GM18517 (cell line): ENCODE measurements around the gene ANO10.

Experiments
- ATAC-seq: cut with Tn5 transposase; IDR thresholded peaks from one replicate; pipeline ENCODE4 v1.9.1; 2021; ENCODE audit warnings: mild to moderate bottlenecking, moderate library complexity; ENCODE audit not compliant: unreplicated experiment

The ANO10 gene

DNA sequence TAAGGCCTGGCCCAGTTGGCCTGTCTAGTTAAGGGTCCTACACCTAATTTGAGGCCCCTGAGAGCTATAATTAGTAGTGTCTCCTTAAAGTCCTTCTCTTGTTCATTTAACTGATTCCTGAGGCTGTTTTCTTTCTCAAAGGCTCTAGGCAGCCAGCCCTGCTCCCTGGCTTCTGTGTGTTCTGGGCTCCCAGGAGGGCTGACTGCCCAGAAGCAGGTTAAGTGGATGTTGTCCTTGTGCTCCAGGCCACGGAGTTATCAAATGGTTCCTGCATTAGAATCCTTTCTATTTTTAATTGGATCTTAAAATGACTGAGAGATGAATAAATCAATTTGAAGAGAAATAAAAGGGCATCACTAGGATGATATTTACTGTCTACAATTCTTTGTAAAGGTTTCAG, 195.4 kb downstream of the ANO10 start:
- ATAC-seq, result no peak

DNA sequence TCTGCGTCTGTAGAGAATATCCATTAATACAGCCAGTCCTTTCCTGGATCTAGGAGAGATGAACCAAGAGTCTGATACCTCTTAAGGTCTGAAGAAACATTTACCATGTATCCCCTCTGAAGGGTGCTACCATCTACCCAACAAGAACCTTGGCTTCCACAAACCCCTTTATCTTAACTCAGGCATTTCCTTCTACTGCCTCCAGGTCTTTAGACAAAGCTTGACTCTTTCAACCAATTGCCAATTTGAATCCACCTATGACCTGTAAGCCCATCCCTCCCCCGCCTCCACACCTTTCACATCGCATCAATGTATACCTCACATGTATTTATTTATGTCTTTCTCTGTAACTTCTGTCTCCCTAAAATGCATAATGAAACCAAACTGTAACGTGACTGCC, 196.0 kb downstream of the ANO10 start:
- ATAC-seq, result no peak

DNA sequence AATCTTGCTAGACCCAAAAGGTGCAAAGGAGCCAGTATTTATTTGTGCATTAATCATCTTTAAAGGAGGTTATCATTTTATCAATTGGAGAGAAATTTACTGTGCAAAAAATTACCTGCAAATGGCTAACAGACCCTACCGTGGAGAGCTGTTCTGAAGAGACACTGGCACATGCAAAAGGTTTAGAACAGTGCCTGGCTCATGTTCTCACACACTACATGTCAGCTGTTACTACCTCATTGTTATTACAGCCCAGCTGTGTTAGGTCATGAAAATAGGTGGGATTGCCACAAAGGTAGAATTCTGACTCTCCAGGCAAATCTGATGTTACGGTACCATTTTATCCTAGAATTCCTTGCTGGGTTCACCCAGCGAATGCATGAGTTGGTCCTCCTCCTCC, 198.2 kb downstream of the ANO10 start:
- no peak for ATAC-seq

DNA sequence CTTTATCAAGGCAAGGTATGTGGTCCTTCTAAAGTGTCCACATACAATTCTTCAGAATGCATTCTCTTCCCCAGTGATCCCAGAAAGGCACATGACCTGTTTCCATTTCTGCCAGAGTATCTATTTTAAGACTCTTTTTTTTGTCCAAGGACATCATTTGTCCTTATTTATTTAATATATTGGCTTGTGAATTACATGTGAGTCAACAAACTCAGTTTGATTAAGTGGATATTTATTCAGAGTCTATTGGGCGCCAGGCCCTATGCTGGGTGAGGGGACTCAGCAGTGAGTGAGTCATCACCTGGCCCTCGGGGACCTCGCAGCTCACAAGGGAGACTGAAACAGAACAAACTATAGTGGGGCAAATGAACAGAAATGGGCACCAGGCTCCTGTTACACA, 198.7 kb downstream of the ANO10 start:
- ATAC-seq, result no peak

GRCh38 chr3:43418601-43419272, 203.1 kb downstream of the ANO10 start:
- ATAC-seq, result no peak

DNA sequence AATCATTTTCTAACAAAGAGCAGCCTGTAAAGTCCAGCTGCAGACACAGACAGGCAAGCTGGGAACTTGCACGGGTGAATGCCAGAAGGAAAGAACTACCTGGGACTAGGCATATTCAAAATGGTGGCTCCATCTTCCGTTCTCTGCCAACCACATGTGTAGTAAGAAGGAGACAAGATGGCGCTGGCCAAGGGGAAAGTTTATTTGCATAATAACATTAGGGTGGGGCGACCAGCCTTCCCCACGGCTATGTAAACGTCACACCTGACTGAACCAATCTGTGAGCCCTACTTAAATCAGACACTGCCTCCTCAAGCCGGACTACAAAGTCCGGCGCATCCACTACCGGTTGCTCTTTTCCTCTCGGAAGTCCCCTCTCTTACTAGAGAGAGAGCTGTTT, 204.7 kb downstream of the ANO10 start:
- ATAC-seq, result no peak

- ATAC-seq, result no peak
These were observed 206.7 kb downstream of the ANO10 start for GRCh38 chr3:43415088-43415487.

DNA sequence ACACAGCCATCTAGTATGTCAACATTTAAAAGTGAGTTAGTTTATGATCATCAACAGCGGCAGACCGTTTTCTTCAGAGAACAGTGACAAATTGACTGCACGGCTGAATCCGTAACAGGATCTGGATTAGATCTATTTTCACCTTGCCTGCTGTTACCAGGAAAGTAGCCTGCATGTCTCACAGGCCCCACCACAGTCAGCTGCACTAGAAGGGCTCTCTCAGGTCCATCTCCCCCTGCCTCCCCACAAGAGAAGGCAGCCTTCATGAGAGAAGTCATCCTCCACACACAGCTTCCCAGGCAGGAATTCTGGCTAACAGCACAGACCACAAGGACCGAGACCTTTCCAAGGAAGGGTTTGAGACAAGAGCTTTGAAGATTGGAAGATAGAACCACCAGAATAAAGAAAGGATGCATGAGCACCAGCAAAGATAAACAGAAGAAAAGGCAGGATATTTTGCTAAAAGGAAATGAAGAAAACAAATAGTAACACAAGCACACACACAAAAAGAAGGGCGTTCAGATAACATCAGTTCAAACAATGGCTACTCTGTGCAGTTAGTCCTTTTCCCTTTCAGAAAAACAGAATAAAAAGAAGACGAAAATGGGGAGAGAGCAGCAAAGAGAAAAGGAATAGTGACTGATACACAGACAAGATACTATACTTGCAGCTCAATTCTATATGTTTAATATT, 208.0 kb downstream of the ANO10 start:
- no peak for ATAC-seq

DNA sequence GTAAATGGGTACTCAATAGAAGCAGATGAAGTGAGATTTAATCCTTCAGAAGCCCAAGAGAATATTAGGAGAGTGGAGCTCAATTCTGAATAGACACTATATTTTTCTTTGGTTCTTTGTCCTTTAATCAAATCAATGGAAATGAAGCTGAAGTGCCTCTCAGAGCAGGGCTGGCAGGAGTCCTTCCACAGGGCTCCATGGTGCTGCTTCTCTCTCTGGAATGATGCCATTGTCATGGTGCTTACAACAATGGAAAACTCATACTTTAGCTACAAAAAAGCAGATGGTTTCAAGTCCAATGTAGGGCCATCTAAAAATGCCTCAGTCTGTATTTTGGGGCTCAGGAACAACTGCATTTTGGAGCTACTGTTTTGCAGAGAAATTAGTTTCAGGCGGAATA, 210.4 kb downstream of the ANO10 start:
- no peak for ATAC-seq

GRCh38 chr3:43410592-43410991, 211.2 kb downstream of the ANO10 start:
- ATAC-seq, result no peak

GRCh38 chr3:43409506-43409905, 212.3 kb downstream of the ANO10 start:
- no peak for ATAC-seq

DNA sequence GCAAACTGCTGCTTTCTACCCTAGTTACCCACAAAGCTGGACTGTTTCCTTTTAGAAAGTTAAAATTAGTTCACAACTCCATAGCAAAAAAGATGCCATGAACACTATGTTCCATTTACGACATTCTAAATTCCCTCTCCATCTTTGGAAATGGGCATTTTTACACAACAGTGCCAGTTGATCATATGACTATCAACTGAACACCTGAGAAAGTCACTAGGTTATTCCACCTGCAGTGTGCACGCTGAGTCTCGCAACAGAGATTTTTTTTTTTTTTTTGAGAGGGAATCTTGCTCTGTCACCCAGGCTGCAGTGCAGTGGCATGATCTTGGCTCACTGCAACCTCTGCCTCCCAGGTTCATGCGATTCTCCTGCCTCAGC, 215.2 kb downstream of the ANO10 start:
- ATAC-seq, result no peak

DNA sequence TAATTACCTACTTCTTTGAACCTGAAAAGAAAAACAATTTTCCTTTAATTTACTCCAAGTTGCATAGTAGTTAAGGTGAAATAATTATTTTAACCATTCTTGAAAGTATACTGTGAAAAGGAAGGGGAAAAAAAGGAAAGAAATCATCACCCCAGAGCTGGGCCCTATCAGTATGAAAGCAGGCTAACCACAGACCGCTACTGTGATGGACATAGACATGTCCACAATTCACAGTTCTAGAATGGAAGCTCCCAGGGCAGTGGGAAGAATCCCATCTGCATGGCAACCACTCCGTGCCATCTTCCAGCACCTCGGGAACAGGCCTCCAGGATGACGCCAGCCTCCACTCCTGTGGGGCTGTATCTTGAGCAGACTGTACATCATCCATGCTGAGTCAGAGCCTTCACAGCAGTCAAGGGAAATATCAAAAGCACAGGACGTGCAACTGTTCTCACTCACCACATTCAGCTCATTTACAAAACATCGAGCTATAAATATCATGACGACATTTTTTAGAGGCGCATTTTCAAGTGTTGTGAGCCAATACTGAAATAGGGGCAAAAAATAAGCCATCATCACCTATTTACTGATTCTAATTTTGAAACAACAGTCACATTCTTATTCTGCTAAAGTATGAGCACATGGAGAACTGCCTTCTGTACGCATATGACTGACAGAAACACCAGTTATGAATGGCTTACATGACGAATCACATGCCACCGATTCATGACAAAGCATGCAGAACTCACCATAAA, 215.7 kb downstream of the ANO10 start:
- ATAC-seq, result no peak

GRCh38 chr3:43400781-43401730, 220.8 kb downstream of the ANO10 start:
- ATAC-seq, result no peak

GRCh38 chr3:43400167-43400566, 221.6 kb downstream of the ANO10 start:
- ATAC-seq, result no peak

- no peak for ATAC-seq
These were observed 222.8 kb downstream of the ANO10 start for GRCh38 chr3:43399034-43399433.

GRCh38 chr3:43394041-43394554, 227.7 kb downstream of the ANO10 start:
- ATAC-seq, result no peak

- ATAC-seq, result no peak
These were observed 230.2 kb downstream of the ANO10 start for GRCh38 chr3:43391621-43392020.

DNA sequence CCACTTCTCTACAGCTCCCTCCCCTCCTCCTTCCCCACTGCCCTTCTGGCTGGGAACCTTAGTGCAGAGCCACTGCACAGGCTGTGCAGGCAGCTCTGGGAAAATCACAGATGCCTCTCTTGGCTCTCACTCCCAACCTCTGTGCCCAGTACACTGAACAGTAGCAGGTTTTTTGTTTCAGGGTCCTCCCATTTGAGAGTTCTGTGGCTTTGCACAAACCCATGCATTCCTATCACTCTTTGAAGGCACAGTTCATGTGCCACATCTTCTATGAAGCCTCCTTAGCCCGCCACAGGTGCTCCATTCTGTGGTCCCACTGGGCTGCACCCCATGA, 231.6 kb downstream of the ANO10 start:
- no peak for ATAC-seq

DNA sequence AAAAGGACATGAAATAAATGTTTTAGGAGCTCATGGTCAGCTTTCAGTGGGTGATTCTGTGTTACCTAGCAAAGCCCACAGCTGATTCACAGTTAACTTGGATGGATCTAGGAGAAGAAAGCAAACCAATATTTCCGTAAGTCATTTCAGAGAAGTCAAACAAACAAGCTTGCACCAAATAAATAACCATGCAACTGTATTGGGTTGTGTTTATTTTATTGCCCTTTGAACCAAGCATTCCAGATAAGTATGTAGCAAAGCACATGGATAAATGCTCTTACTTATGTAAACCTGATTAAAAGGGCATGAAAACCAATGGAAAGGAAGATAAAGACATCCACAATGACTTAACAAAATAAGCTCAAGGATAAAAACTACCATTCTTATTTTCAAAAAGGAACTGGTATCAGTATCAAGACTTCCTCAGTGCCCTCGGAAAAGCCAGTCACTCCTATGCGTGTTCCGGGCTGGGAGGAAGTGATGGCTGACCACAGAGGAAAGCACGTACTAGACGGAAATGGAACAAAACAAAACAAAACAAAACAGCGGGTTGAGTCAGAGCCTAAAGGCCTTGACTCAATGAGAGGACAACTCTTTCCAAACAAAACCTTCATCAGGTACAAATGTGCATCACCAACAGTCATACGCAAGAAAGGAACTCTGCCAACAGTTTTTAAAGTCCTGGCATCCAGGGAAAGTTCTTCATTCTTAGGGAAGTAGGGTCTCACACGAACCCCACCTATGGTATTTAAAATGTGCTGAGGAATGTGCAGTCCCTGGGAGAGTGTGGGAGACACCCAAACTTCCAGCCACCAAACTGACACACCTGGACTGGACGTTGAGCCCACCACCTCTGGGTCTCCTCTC, 232.2 kb downstream of the ANO10 start:
- peak; percentile 65 for ATAC-seq
